Suppressor macrophage treated with lipopolysaccharide for 1 hour (primary cell): ENCODE results near the gene DCP1B.
"Not testable (repeated sequence)": the region's sequence is repeated elsewhere in the genome, so short reads cannot be mapped to it uniquely, and the experiment has no call there.

Experiments used
- DNase-seq, 3 donors: peaks; one replicate each; pipeline ENCODE4 v3.0.0-alpha.2; 2020 to 2022

The DCP1B gene

DNA sequence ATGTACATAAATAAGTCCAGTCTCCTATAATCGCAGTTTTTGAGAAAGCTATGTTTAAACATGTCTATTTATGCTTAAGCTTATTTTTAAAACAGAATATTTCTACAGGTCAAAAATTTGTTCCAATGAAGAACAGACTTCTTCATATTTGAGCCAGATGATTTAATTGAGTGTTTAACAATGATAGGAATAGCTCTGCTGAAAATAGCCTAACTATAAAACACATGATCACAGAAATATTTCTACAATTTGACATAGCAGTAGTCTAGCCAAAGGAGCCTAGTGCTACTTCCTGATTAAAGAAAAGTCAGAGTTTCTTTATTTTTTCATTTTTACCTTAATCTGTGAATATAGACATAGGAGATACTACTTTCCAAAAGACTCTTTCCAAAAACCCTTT lies 29.4 kb downstream of the DCP1B start:
- DNase-seq = no peak

DNA sequence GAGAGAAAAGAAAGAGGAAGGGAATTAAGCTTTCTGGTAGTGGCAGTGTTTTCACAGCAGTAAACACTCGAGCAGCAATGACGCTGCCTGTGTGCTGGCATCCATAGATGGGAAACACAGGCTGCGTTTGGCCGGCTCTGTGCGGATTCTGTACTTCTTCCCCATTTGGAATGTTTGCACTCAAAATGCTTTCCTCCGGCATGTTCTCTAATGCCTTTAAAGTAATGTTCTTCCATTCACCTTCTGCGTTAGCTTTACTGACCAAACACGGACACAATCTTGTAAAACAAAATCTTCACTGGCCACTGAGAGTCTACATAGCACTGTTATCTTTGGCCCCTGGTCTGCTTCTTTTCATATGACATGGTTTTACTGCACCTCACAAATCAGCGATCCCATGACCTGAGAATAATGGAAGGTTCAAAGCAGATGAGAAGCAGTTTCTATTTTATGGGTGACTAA lies 31.4 kb downstream of the DCP1B start:
- DNase-seq = no peak

DNA sequence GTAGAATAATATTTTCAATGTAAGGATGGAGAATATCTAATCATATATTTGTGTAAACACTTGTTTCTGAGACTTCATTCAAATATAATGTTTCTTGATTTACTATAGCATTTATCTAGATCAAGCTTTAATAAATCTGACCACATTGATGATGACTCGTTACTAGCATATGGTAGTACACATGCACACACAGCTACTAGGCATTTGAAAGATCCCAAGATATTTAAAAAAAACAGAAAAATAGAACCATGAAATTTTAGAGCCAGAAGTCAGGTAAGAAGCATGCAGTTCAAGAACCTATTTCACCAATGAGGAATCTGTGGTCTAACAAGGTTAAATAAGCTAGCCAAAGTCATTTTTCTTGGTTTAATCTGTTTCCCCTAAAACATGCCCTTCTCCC lies 32.0 kb downstream of the DCP1B start:
- no peak for DNase-seq

DNA sequence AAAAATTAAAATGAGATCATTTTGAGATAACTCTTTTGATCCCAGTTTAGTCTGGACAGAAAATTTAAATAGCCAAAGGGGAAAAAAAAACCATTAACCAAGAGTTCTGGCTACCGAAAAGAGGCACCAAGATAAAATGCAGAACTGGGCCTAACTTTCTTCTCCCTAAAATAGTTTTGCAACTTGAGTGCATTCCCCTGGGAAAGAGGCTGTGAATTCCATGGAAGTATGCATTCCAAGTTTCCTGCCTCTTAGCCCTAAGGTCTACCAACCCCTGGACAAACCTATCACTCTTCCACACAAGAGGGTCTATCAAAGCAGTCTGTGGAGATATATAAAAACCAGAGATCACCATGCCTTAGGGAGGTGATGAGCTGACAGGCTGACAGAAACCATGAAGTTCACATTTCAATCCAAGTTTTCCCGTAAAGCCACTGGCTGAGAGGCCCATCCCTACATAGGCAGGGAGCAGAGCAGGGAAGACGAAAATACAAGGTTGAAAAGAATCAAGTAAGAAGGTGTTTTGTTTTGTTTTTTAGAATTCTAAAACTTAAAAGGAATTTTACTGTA lies 33.8 kb downstream of the DCP1B start:
- no peak for DNase-seq

DNA sequence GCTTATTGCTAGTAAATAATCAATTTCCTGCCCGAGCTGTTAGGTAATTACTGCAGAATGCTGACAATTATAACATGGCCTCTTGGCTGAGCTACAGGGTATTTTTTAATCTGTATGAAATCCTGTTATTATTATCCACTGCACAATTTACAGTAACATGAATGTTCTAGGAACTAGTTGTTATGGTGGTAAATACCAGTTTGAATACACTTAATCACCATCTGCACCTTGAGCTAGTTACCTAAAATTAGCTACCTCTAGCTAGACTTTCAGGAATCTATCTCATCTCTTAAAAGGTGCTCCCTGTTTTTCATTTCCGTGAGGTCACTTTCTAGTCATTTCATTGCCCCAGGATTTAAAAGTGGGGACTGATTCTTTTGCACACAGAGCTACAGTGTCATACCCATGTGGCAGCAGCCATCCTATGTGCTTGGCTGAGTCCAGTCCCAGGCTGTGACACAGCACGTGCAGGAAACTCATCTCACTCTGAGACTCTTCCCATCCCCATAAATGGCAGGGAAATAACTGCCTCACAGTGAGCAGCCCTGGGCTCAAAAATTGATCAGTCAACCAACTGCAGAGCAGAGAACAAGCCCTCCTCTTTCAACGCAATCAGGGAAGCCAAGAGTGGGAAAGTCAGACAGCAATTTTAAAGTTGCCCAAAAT lies 37.6 kb downstream of the DCP1B start:
- no peak for DNase-seq

DNA sequence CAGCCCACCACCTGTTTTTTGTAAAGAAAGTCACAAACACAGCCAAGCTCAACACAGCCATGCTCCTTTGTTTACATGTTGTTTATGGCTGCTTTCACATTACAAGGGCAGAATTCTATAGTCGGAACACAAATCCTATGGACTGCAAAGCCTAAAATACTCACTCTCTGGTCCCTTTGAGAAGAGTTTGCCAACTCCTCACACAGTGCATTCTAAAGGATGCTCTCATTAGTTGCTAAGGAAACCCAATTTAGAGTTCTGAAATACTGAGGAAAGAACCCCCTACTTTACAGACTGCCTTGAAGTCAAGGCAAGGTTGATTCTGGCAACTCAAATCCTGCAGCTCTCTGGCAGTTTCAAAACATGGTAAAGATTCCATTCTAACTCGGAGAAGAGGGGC lies 38.3 kb downstream of the DCP1B start:
- DNase-seq = no peak

DNA sequence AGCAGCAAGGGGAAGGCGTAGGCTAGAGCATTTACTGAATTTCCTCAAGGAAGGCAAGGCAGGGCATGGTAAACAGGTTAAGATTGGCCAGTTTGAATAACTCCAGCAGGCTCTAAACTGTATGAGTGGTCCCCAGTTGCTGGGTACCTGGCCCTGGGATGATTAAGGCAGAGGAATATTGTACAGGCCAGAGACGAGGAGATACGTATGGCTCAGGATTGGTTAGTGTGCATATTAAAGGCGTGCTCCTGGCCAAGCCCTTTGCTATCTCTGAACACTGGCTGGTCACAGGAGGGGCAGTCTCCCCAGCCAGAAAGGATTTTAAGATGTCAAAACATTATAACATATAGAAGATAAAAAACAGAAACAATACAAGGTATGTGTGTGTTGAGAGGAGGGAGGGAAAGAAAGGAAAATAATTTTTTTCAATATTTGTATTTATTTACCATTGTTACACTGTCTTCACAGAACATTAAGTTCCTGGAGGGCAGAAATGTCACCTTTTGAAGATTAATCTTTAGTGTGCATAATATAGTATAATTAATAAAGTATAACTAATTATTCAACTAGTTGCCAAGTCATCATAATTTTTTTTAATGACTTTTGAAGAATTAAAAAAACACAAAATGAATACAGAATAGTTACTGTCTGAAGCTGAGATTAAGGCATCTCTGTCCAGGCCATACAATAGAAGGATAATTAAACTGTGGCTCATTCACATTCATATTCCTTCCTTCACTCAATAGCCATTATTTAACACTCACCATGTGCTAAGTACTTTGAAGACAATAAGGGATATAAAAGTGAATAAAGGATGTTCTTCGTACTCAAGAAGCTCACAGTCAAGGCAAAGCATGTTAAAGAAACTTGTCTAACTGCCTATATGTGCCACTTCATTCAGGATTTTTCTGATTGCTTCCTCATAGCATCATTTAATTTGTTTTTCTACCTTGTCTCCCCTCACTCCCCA lies 41.9 kb downstream of the DCP1B start:
- DNase-seq = peak in 1 of 3 donors; percentile 13

DNA sequence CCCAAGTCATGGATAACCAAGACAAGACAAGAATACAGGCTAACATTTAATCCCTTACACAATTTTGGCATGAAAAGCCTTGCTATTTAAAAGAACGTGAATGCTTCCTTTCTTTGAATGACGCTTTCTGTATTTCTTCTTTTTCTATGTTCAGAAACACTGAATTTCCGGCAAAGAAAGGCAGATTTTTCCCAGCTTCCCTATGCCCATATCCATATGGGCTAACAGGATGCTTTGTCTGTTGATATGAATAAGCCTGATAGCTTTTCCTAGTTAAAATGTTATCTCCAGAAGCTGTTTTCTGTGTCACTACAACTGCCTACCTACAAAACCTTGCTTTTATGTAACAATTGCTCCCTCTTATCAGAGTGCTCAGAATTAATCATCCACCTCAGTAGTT lies 47.5 kb downstream of the DCP1B start:
- no peak for DNase-seq

DNA sequence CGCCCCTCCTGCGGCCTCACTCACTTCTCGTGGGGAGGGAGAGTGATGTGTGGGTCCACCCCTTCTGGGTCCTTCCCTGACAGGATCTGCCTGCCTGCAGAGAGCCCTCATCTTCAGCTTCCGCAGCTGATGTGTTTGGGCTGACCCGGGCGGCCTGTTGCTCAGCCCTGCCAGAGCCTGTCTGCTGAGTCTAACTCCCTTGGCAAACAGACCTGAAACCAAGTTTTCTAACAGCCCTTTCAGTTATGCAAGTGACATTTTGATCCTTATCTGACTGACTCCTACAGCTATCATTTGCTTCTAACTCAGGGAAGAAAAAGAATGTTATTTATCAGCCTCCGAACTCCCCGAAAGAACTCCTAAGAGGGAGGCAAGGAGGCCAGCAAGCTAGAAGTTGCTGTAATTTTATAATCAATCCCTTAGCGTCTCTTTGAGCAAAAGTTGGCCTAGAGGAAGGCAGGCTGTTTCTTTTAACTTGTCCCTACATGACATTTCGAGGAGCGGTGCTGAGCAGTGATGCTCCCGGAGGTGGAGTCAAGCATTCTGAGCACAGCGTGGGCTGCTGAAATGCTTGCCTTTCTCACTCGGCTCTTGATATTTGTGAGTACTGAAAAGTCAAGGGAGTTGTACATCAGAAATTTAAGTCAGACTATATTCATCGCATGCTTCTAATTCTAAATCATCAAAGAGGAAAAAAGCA lies 54.3 kb downstream of the DCP1B start:
- no peak for DNase-seq

DNA sequence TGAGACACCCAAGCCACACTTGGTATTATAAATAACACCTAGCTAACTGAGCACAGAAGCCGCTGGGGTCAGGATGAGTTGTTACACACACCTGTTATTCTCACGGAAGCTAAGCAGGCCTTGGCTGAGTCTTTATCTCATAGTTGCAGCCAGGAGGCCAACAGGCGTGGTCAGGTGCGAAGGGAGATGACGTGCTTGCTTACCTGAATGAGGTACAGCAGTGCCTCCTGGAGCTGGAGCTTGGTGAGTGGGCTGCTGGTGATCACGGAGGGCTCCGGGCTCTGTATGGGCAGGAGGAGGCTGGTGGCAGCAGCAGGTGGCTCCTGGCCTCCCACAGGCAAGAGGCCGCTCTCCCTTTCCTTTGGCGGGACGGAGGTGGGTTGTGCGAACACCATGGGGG lies 55.4 kb downstream of the DCP1B start:
- DNase-seq = no peak

DNA sequence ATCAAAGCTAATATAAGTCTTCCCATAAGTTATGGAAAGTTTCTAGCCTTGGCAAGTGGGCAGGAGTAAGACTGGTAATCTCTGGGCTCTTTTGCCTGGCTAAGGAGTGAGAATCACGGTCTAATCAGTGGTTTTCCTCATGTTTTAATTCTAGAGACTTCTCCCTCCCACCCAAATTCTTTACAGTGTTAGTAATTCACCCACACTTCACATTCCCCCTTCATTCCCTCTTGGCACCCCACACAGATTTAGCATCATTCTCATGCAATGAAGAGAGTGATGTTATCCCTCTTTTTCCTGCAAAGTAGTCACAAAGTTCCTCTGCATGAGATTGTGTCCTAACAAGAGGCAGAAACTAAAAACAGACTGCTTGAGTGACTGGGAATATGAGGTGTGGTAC lies 57.2 kb downstream of the DCP1B start:
- no peak for DNase-seq

DNA sequence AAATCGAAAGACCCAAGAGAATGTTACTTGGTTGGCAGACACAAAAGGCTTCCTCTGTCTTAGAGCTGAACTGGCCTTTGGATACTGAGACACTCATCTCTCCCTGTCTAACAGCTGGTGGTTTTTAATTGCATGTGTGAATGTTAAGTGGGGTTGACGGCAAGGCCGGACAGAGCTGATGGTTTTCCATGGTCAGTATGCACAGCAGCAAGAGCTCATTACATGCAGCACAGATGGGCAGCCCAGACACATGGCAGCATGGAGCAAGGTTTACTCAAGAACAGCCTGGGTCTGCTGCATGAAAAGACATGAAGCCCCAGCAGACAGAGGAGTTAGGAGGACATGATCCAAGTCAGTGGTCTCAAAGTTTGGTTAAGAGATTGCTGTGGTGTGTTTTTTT lies 58.0 kb downstream of the DCP1B start:
- no peak for DNase-seq

DNA sequence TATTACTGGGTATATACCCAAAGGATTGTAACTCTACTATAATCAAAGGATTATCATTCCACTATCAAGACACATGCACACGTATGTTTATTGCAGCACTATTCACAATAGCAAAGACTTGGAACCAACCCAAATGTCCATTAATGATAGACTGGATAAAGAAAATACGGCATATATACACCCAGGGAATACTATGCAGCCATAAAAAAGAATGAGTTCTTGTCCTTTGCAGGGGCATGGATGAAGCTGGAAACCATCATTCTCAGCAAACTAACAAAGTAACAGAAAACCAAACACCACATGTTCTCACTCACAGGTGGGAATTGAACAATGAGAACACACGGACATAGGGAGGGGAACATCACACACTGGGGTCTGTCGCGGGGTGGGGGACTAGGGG lies 58.8 kb downstream of the DCP1B start:
- DNase-seq = not testable (repeated sequence)

DNA sequence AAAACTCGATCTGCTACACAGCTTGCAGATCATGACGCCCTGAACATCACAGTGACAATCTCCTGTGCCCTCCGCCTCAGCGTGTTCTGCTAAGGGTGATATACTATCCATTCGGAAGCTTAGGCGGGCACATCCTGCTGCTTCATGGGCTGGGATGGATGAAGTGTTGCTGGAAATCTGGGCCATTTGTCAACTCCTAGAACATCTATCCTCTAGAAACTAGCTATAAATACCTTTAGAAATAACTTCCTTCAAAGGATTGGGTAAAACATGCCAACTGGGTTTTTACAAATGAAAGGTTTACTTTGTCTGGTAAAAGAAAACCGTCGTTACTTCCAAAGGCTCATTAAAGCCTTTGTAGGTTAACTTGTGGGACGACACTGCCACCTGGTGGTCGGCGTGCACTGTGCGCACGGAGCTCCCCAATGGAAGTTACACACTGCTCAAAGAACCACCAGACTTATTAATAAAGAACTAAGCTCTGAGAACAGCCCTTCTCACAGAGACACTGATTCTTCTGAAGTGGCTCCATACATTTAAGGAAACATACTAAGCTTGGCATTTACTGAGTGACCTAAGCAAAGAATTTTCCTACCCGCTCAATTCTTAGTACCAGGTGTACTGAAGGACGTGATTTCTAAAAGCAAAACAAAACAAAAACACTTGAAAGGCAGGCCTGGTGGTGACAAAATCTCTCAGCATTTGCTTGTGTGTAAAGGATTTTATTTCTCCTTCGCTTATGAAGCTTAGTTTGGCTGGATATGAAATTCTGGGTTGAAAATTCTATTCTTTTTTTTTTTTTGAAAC lies 64.3 kb downstream of the DCP1B start:
- peak; percentile 89 to 93 (median 92) for DNase-seq

DNA sequence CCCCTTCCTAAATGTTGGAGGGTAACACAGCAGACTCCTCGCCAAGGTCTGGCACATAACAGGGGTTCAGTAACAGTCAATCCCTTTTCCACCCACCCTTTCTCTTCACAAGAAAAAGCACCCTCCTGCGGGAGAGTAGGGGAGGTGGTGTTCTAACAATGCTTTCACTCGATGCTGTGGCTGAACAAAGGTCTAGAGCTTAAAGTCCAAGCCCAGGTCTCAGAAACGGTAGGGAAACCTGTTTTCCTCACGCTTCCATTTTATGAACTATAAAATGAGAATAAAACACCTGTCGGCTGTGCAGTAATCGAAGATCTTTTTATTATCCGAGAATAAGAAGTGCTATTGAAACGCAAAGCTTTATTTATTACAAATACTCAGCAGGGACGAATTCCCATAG lies 64.9 kb downstream of the DCP1B start:
- DNase-seq = no peak

DNA sequence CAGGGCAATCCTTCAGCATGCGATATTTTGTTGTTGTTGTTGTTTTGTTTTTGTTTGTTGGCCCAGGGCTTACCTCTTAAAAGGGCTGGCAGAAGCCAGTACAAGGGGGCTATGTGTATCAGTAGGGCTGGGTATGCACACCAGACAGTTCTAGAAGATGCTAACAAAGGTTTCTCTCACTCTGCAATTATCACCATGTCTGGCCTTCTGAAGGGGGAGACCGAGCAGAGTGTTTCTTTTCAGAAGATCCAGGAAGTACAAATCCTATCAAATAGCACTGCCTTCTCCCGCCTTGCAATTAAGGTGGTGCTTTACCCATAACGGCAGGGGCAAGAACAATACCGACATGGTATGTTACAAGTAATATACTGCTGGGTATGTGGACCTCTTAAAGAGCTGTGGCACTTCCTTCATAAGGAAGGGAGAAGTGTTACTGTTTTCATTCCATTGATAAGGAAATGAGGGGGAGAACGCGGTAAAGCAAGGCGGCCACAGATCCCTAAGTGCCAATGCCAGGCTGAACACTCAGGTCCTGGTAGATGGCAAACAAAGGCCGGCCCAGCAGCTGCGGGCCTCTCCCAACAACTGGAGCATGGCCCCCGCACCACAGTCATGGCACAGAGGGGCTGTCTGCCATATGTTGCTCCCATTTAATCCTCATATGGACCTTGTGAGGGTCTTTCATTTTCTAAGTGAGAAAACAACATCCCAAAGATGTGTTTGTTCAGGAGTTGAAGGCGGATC lies 66.6 kb downstream of the DCP1B start:
- no peak for DNase-seq

DNA sequence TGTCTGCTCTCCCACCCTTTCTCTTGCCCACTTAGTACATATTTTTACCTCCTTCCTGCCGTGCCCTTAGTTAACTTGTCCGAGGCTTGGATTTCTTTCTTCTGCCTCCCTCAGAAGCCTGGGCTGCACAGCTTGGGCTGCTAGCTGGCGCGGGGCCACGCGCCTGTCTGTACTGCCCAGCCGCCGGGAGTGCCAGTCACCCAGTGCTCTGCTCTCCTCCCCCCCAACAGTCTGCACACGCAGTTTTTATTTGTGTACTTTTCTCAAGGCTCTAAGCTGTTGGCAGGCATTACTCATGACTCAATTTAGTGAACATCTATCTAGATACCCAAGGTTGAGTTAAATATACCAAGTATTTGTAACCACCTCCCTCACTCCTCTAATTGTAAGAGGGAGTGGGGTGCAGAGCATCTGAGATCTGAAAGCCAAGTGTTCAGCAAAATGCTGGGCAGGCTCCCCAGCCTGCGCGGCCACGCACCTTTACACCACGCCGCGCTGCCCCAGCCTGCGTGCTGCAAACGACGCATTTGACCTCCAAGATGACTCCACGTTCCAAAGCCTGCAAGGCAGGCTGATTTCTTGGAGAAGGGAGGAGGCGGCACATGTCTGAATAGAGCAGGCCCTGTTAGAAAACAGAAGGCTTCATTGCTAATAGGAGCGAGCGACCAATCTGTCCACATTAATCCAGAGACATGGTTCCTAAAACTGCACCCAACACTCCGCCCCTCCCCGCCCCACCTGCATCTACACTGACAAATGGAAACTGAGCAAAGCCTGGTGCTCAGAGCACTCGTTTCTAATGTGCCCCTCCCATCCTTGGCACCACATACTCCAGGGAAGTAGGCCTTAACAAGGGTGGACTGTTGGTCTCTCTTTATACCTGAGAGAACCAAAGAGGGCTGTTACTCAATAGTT lies 67.6 kb downstream of the DCP1B start:
- DNase-seq = no peak

DNA sequence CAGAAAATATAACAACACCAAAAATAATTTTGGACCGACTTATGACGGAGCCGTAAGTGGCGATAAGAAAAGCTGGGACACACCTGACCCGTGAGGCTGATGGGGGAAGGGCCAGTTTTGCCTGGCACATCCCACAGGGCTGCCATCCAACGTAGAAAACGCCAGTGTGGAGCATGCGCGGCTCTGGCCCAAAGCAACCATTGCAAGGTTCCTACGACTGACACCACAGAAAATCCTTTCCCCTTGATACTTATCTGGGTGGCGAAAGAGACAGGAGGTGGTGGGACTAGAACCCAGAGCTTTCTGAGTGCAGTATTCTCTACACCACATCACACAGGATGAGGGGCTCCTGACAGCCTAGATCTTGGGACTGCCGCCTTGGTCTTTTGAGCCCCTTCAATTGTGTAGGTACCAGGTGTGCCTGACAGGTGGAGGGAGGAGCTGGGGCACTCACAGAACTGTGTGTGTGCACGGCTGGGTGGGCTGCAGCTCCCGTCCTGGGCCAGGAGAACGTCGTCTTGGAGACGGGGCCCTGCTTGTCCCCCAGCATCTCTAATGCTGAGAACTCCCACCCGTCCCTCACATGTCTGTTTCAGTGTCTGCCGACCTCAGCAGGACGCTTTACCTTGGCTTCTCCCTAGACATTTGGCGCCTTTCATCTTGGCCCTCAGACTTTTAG lies 68.4 kb downstream of the DCP1B start:
- DNase-seq = no peak

DNA sequence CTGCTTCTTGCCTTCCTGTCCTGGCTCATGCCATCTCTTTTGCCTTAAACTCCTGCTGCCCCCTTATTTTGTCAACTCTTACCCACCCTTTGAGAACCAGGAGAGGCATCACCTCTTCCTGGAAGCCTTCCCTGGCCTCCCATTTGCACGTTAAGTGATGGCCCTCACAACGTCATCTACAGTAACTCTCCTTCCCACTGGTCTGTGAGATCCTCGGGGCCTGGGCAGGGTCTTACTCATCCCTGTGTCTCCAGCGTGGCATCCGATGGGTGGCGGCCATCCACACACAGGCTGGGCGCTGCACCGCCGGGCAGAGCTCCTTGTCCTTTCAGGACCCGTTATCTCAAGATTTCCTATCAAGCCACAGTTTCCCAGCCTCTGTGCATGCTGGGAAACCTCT lies 69.0 kb downstream of the DCP1B start:
- DNase-seq = no peak

DNA sequence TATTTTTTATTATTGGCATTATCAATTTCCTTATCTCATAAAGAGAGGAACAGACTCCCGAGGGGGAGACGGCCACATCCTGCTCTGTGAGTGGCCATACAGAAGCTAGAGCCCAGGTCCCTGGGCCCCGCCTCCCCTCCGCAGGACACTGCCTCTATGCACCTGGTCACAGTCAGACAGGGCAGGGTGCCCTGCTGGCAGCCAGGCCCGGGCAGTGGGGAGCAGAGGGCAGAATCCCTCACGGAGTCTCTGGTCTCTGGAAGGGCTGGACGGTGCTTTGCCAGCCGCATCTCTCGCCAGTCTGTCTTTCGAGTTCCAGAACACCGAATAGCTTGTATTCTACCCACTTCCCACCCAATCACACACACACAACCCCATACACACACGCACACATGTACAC lies 69.4 kb downstream of the DCP1B start:
- no peak for DNase-seq
